Measurements from ENCODE around the gene RBM19.

DNA sequence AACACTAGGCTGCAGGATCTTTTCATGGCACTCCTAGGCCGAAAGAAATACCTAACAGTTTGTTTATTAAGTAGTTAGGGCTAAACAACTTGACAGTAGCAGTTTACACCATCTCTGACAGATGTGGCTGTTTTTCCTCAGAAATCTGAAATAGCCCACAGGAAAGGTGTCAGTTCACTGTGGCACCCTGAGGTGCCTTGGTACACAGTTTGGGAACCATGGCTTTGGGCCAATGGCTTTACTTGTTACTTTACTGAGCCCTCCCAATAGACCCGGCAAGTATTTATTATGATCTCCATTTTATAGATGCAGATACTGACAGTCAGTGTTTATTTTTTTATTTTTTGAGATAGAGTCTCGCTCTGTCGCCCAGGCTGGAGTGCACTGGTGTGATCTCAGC, 69.3 kb downstream of the RBM19 start:
- TF ChIP-seq FOXA1 (IDR thresholded peaks at IDR 0.05) (no peak), LEF1 (IDR thresholded peaks at IDR 0.05; ENCODE audit: borderline replicate concordance) (no peak)
